GM19468 (cell line): ENCODE results near the gene FANCD2.
"Not testable (repeated sequence)": the region's sequence is repeated elsewhere in the genome, so short reads cannot be mapped to it uniquely, and the experiment has no call there.

Source experiments
- ATAC-seq: cut with Tn5 transposase; IDR thresholded peaks from one replicate; pipeline ENCODE4 v1.9.1; 2021; ENCODE audit warnings: mild to moderate bottlenecking, moderate library complexity, moderate number of reproducible peaks; ENCODE audit not compliant: unreplicated experiment; ENCODE audit errors: extremely low read depth

Gene FANCD2

DNA sequence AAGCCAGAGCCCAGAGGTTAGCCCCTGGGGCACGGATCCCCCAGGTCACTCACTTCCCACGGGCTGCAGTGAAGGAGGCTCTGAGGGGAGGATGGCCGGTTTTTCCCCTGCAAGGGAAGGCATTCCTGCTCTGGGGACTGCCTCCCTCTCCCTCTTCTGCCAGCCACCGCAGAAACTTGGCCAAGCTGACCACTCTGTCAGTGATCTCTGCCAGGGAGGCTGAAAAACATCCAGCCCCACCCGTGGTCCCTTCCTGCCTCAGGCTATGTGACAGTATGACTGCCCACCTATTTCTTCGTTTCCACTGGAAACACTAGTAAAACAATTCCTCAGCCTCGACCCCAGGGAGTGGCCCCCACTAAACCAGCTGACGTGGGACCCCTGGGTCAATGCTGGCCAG lies 14.6 kb upstream of the FANCD2 start:
- no peak for ATAC-seq

- no peak for ATAC-seq
Measured at GRCh38 chr3:10012106-10012505, 14.1 kb upstream of the FANCD2 start.

- no peak for ATAC-seq
Measured at GRCh38 chr3:10015461-10015904, 10.8 kb upstream of the FANCD2 start.

DNA sequence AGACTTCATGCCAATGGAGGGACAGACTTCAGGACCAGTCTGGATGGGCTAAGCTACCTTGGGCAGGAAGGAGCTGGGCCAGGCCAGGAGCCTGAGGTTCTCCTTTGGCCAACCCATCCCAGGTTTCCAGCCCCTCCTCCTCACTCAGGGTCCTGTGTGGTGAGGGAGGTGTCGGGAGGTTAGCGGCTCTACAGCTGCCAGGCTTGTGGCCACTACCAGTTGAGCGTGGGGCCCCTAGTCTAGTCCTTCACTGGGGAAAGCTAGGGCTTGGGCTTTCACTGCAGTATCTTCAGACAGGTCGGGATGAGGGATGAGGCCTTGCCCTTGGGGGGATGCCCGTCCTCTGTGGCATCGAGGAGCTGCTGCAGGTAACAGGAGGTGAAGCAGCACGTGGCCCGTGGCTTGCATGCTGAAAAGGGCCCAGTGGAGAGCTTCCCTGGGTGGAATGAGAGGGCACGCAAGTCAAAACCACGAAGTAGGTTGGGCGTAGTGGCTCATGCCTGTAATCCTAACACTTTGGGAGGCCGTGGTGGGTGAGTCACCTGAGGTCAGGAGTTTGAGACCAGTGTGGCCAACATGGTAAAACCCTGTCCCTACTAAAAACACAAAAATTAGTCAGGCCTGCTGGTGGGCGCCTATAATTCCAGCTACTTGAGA lies 8.5 kb upstream of the FANCD2 start:
- ATAC-seq, result no peak

- ATAC-seq, result not testable (repeated sequence)
Measured at GRCh38 chr3:10018806-10019205, 7.4 kb upstream of the FANCD2 start.

GRCh38 chr3:10019326-10019725 lies 6.9 kb upstream of the FANCD2 start:
- ATAC-seq, result no peak

- no peak for ATAC-seq
Measured at GRCh38 chr3:10021856-10022775, 4.1 kb upstream of the FANCD2 start.

GRCh38 chr3:10023587-10024310 lies 2.5 kb upstream of the FANCD2 start:
- no peak for ATAC-seq

GRCh38 chr3:10025205-10026083 lies 793 bp upstream of the FANCD2 start:
- ATAC-seq, result no peak

DNA sequence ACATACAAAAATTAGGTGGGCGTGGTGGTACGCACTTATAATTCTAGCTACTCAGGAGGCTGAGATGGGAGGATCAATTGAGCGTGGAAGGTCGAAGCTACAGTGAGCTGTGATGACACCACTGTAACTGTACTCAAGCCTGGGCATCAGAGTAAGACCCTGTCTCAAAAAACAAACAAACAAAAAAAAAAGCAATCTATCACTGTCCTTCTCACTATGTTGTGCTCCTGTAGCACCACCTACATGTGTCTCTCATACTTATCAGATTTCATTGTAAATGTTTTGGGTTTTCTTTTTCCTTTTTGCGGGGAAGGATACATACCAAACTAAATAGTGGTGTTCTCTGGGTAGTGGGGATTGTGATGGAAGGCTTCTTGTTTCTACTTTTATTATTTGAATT lies 14.8 kb downstream of the FANCD2 start:
- no peak for ATAC-seq

DNA sequence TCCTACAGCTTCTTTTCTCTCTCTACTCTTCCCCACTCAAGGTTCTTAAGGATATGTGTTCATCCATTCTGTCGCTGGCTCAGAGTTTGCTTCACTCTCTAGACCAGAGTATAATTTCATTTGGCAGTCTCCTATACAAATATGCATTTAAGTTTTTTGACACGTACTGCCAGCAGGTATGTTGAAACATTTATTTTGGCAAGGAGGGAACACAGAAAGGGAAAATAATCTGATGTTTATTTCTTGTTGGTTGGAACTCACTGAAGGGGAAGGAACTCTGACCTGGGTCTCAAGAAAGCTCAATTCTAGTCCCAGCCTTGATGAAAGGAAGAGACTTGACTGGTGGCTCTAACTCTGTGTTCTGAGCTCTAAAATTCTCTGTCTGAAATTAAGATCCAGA lies 21.6 kb downstream of the FANCD2 start:
- ATAC-seq, result no peak

- not testable (repeated sequence) for ATAC-seq
Measured at GRCh38 chr3:10053054-10053453, 26.8 kb downstream of the FANCD2 start.

DNA sequence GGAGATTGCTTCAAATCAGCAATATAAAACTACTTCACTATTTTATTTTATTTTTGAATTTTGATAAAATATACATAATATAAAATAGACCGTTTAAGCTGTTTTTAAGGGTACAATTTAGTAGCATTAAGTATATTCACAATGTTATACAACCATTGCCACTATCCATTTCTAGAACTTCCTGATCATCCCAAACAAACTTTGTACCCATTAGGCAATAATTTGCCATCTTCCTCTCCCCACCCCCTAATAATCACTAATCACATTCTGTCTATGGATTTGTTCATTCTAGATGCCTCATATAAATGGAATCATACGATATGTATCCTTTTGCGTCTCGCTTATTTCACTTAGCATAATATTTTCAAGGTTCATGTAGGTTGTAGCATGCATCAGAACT lies 28.9 kb downstream of the FANCD2 start:
- no peak for ATAC-seq

- not testable (repeated sequence) for ATAC-seq
Measured at GRCh38 chr3:10070077-10070476, 43.8 kb downstream of the FANCD2 start.

DNA sequence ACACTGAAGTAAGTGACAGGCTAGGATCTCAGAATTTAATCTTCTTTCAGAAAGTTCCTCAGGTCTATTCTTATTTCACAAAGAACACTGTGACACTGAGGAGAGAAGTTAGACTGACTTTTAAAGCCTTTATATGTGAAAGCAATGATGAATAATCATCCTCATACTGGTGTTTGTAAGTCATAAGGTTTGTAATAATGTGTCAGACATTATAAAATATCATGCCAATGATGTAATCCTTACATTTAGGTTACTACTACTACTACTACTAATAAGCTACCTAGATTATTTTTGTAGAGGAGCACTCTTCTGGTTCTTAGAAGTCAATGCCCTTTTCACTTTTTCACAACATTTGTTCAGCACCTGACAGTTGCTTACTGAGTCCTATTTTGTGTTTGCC lies 48.4 kb downstream of the FANCD2 start:
- ATAC-seq, result no peak

GRCh38 chr3:10081871-10082270 lies 55.6 kb downstream of the FANCD2 start:
- no peak for ATAC-seq

DNA sequence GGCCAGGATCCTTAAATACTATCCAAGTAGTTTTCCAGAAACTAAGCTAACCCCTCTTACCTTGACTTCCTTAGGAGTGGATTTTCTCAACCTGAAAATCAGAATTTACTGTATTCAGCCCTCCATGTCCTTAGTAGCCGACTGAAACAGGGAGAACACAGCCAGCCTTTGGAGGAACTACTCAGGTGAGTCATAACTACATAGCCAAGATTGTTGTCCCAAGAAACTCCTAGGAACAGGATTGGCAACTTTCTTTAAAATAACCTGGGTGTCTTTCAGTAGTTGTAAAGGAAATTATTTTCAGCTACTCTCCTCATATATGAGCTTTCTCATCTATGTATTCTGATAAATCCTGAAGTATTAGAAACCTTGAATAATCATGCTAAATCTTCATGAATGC lies 59.5 kb downstream of the FANCD2 start:
- no peak for ATAC-seq

GRCh38 chr3:10088256-10088655 lies 62.0 kb downstream of the FANCD2 start:
- ATAC-seq, result no peak

DNA sequence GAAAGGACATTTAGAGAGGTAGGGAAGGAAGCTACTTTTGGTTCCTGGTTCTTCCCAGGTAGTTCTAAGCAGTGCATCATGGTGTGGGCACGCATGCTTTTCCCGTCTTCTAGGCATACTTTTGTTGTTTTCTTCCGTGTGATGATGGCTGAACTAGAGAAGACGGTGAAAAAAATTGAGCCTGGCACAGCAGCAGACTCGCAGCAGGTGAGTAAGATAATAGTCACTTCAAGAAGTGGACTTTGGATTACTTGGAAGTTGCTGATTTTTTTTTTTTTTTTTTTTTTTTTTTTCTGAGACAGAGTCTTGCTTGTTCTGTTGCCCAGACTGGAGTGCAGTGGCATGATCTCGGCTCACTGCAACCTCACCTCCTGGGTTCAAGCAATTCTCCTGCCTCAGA lies 63.9 kb downstream of the FANCD2 start:
- ATAC-seq, result no peak

- ATAC-seq, result not testable (repeated sequence)
Measured at GRCh38 chr3:10090774-10091173, 64.5 kb downstream of the FANCD2 start.
